Measurements from ENCODE around the gene FYN. TPM values are rescaled to one million over a fixed set of nuclear protein-coding genes. Genes with fewer than 3 reads are reported as not detected.

Gene FYN
- total RNA-seq, 1 experiment from 2014 or later = 13.9 TPM

GRCh38 chr6:111710911-111711310, 162.3 kb downstream of the FYN start:
- no peak for DNase-seq (ENCODE audit: low spot score)

- no peak for DNase-seq (ENCODE audit: low spot score)
These were observed 162.8 kb downstream of the FYN start for GRCh38 chr6:111710439-111710838.

GRCh38 chr6:111709615-111710398, 163.4 kb downstream of the FYN start:
- DNase-seq (ENCODE audit: low spot score) = peak; percentile 64

GRCh38 chr6:111709201-111709600, 164.1 kb downstream of the FYN start:
- no peak for DNase-seq (ENCODE audit: low spot score)

GRCh38 chr6:111707773-111708172, 165.5 kb downstream of the FYN start:
- DNase-seq (ENCODE audit: low spot score) = no peak

GRCh38 chr6:111706841-111707391, 166.3 kb downstream of the FYN start:
- DNase-seq (ENCODE audit: low spot score) = no peak

GRCh38 chr6:111703723-111704122, 169.5 kb downstream of the FYN start:
- DNase-seq (ENCODE audit: low spot score) = no peak

- no peak for DNase-seq (ENCODE audit: low spot score)
These were observed 171.0 kb downstream of the FYN start for GRCh38 chr6:111702268-111702667.

GRCh38 chr6:111701146-111701545, 172.1 kb downstream of the FYN start:
- no peak for DNase-seq (ENCODE audit: low spot score)

- DNase-seq (ENCODE audit: low spot score) = no peak
These were observed 173.0 kb downstream of the FYN start for GRCh38 chr6:111700135-111700690.

- no peak for DNase-seq (ENCODE audit: low spot score)
These were observed 174.1 kb downstream of the FYN start for GRCh38 chr6:111699123-111699522.

- DNase-seq (ENCODE audit: low spot score) = no peak
These were observed 176.4 kb downstream of the FYN start for GRCh38 chr6:111696814-111697213.

- peak; percentile 78 for DNase-seq (ENCODE audit: low spot score)
These were observed 180.7 kb downstream of the FYN start for GRCh38 chr6:111692327-111693164.

GRCh38 chr6:111691345-111692225, 181.7 kb downstream of the FYN start:
- DNase-seq (ENCODE audit: low spot score) = peak; percentile 8

GRCh38 chr6:111689946-111690345, 183.3 kb downstream of the FYN start:
- DNase-seq (ENCODE audit: low spot score) = no peak

GRCh38 chr6:111689419-111689818, 183.8 kb downstream of the FYN start:
- no peak for DNase-seq (ENCODE audit: low spot score)

- no peak for DNase-seq (ENCODE audit: low spot score)
These were observed 184.9 kb downstream of the FYN start for GRCh38 chr6:111688331-111688730.

GRCh38 chr6:111687652-111688051, 185.6 kb downstream of the FYN start:
- DNase-seq (ENCODE audit: low spot score) = peak; percentile 5

GRCh38 chr6:111686932-111687266, 186.4 kb downstream of the FYN start:
- DNase-seq (ENCODE audit: low spot score) = no peak

GRCh38 chr6:111686249-111686931, 186.9 kb downstream of the FYN start:
- DNase-seq (ENCODE audit: low spot score) = no peak

- DNase-seq (ENCODE audit: low spot score) = no peak
These were observed 187.7 kb downstream of the FYN start for GRCh38 chr6:111685526-111685925.
